ENCODE results near the gene SLC38A11.

SLC38A11 gene

DNA sequence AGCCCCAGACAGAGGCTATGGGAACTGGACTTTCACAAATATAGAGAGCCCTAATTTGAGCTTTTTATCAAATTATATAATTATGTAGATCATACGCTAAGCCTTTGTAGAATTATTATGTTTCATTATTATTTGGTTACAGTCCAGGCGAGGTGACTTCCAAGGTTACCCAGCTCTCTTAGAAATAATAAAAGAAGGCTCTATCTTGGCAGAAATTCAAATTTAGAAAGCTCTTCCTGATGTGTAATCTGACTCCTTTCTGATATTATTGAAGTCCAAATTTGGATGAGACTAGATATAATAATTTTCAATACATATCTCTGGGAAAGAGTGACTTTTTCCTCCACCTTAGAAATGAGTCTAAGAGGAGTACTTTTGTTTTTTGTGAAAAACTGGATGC, 4.8 kb upstream of the SLC38A11 start:
- no peak overlapping the region for H3K27ac ChIP-seq
- no peak for TF ChIP-seq CTCF (IDR thresholded peaks at IDR 0.05)
- no peak overlapping the region for H2AFZ ChIP-seq
- H3K4me1 ChIP-seq: no peaks in the 10 kb centered on the region
- H3K36me3 ChIP-seq (ENCODE audit: control insufficient read depth, insufficient read depth, low read length): no peaks in the 10 kb centered on the region
- no peaks in the 10 kb centered on the region for H3K9me3 ChIP-seq (ENCODE audit: control insufficient read depth, low read length)
- no peak overlapping the region for H3K9ac ChIP-seq
- no peak overlapping the region for H3K4me3 ChIP-seq (ENCODE audit: low read depth, low read length)
- no peaks in the 10 kb centered on the region for H3K79me2 ChIP-seq
- H3K27me3 ChIP-seq (ENCODE audit: control insufficient read depth, insufficient read depth, low read length): no peaks in the 10 kb centered on the region
- H3K4me2 ChIP-seq (ENCODE audit: low read length): no peak overlapping the region

- no peak overlapping the region for H3K27ac ChIP-seq
- TF ChIP-seq CTCF (IDR thresholded peaks at IDR 0.05): no peak
- no peaks in the 10 kb centered on the region for H3K4me1 ChIP-seq
- no peak overlapping the region for H3K9ac ChIP-seq
- H2AFZ ChIP-seq: no peak overlapping the region
- no peak overlapping the region for H3K4me2 ChIP-seq (ENCODE audit: low read length)
- no peaks in the 10 kb centered on the region for H3K79me2 ChIP-seq
- no peaks in the 10 kb centered on the region for H3K9me3 ChIP-seq (ENCODE audit: control insufficient read depth, low read length)
- no peak overlapping the region for H3K4me3 ChIP-seq (ENCODE audit: low read depth, low read length)
- H3K36me3 ChIP-seq (ENCODE audit: control insufficient read depth, insufficient read depth, low read length): no peaks in the 10 kb centered on the region
- H3K27me3 ChIP-seq (ENCODE audit: control insufficient read depth, insufficient read depth, low read length): no peaks in the 10 kb centered on the region
These were observed 1.1 kb downstream of the SLC38A11 start for GRCh38 chr2:164954186-164954585.

GRCh38 chr2:164953279-164953678, 2.0 kb downstream of the SLC38A11 start:
- no peak for TF ChIP-seq CTCF (IDR thresholded peaks at IDR 0.05)
- H3K9me3 ChIP-seq (ENCODE audit: control insufficient read depth, low read length): no peaks in the 10 kb centered on the region
- no peak overlapping the region for H3K4me2 ChIP-seq (ENCODE audit: low read length)
- H3K36me3 ChIP-seq (ENCODE audit: control insufficient read depth, insufficient read depth, low read length): no peaks in the 10 kb centered on the region
- no peak overlapping the region for H3K4me3 ChIP-seq (ENCODE audit: low read depth, low read length)
- no peaks in the 10 kb centered on the region for H3K4me1 ChIP-seq
- no peaks in the 10 kb centered on the region for H3K79me2 ChIP-seq
- no peak overlapping the region for H2AFZ ChIP-seq
- no peaks in the 10 kb centered on the region for H3K27me3 ChIP-seq (ENCODE audit: control insufficient read depth, insufficient read depth, low read length)
- H3K9ac ChIP-seq: no peak overlapping the region
- H3K27ac ChIP-seq: no peak overlapping the region

DNA sequence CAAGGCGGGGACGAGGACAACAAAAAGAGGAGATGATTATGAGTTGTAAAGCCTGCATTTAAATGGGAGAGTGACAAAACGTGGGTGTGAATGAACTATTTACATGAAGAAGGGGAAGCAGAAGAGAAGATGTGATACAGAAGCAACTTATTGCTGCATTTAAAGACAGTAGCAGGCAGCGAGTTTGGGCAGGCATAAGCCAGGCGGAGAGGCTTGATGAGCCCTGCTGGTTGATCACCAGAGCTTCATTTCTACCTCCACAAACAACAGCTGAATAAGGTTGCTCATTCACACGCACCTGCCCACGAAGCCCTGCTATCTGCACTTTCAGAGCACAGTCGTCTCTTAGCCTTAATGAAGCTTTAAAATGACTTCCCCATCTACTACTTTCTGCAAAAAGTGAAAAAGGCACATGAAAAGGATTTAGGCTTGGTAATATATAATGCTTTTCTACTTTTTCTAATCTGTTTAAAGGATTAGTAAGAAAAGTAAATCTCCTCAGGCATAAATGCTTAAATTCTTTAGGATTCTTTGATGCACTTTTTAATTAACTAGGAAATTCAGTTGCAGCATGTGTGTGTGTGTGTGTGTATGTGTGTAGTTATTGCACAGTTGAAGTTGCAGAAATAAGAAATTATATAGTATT, 3.1 kb downstream of the SLC38A11 start:
- Histone ChIP-seq H3K9me3 (ENCODE audit: control insufficient read depth, low read length) (no peaks in the 10 kb centered on the region), H3K27me3 (ENCODE audit: control insufficient read depth, insufficient read depth, low read length) (no peaks in the 10 kb centered on the region), H3K9ac (no peak overlapping the region), H3K4me3 (ENCODE audit: low read depth, low read length) (no peak overlapping the region), H3K4me2 (ENCODE audit: low read length) (no peak overlapping the region), H3K4me1 (no peaks in the 10 kb centered on the region), H3K27ac (no peak overlapping the region), H2AFZ (no peak overlapping the region), H3K36me3 (ENCODE audit: control insufficient read depth, insufficient read depth, low read length) (no peaks in the 10 kb centered on the region), H3K79me2 (no peaks in the 10 kb centered on the region)
- no peak for TF ChIP-seq CTCF (IDR thresholded peaks at IDR 0.05)

DNA sequence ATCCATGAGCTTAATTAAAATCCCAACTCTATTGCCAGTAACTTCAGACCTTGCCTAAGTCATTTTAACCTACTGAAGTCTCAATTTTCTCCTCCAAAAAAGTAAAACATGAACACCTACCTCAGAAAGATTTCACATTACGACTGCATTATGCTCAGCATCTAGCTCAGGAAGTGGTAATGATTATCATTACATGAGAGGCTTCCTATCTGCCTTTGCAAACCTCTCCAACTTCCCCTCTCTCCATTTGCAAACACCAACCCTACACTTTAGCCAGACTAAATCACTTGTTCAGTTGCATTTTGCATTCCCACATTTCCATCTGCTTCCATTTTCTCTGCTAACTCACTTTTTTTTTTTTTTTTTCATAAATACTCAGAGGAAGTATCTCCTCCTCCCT, 6.8 kb downstream of the SLC38A11 start:
- Histone ChIP-seq H3K4me1 (no peaks in the 10 kb centered on the region), H2AFZ (no peak overlapping the region), H3K9me3 (ENCODE audit: control insufficient read depth, low read length) (no peaks in the 10 kb centered on the region), H3K27ac (no peak overlapping the region), H3K4me3 (ENCODE audit: low read depth, low read length) (no peak overlapping the region), H3K27me3 (ENCODE audit: control insufficient read depth, insufficient read depth, low read length) (no peaks in the 10 kb centered on the region), H3K36me3 (ENCODE audit: control insufficient read depth, insufficient read depth, low read length) (no peaks in the 10 kb centered on the region), H3K4me2 (ENCODE audit: low read length) (no peak overlapping the region), H3K9ac (no peak overlapping the region), H3K79me2 (no peaks in the 10 kb centered on the region)
- TF ChIP-seq CTCF (IDR thresholded peaks at IDR 0.05): no peak

Measured in parathyroid adenoma (tissue), 2 donors.